Effector memory CD8-positive, alpha-beta T cell (primary cell): ENCODE results near the gene MOCOS.

Source experiments
- ATAC-seq: fragments of 150-1000 bp; cut with Tn5 transposase; replicated peaks from 2 replicates; pipeline ENCODE4 v1.10.0; 2021; ENCODE audit warnings: mild to moderate bottlenecking, moderate library complexity
- DNase-seq, 3 experiments: peaks; one replicate each; pipeline ENCODE4 v3.0.0; 2021
- H3K27ac Mint-ChIP-seq, 2 donors: one replicate each; pipeline ENCODE4 v1.8.0; 2022; ENCODE audit warnings: mild to moderate bottlenecking in 2 of 2, mixed read lengths in 2 of 2, moderate library complexity in 2 of 2
- H3K27me3 Mint-ChIP-seq, 2 donors: one replicate each; pipeline ENCODE4 v1.8.0; 2022; ENCODE audit warnings: mixed read lengths in 2 of 2
- H3K36me3 Mint-ChIP-seq: one replicate; pipeline ENCODE4 v1.8.0; 2022; ENCODE audit warnings: mild to moderate bottlenecking, moderate library complexity, mixed read lengths; ENCODE audit not compliant: insufficient read depth
- H3K4me1 Mint-ChIP-seq, 2 donors: one replicate each; pipeline ENCODE4 v1.8.0; 2022; ENCODE audit warnings: low read depth in 2 of 2, mixed read lengths in 2 of 2
- H3K4me3 Mint-ChIP-seq, 2 donors: one replicate each; pipeline ENCODE4 v1.8.0; 2022; ENCODE audit warnings: mild to moderate bottlenecking in 2 of 2, mixed read lengths in 2 of 2, moderate library complexity in 2 of 2
- H3K9me3 Mint-ChIP-seq, 2 donors: one replicate each; pipeline ENCODE4 v1.8.0; 2022; ENCODE audit warnings: mixed read lengths in 2 of 2

The MOCOS gene

GRCh38 chr18:36299015-36299414, 111.7 kb downstream of the MOCOS start:
- Mint-ChIP-seq H3K4me3 (no peak overlapping the region), H3K27me3 (peaks cover 34 to 51% of the 10 kb centered on the region in 2 donors), H3K36me3 (no peaks in the 10 kb centered on the region), H3K27ac (no peak overlapping the region), H3K9me3 (no peaks in the 10 kb centered on the region), H3K4me1 (no peaks in the 10 kb centered on the region)
- DNase-seq (no peak), ATAC-seq (no peak)

GRCh38 chr18:36300211-36300610, 112.9 kb downstream of the MOCOS start:
- no peak overlapping the region for H3K27ac Mint-ChIP-seq
- no peaks in the 10 kb centered on the region for H3K36me3 Mint-ChIP-seq
- no peak for ATAC-seq
- no peaks in the 10 kb centered on the region for H3K9me3 Mint-ChIP-seq
- peaks cover 34 to 63% of the 10 kb centered on the region in 2 donors for H3K27me3 Mint-ChIP-seq
- H3K4me1 Mint-ChIP-seq: peaks cover 0 to under 1% of the 10 kb centered on the region in 2 donors
- no peak overlapping the region for H3K4me3 Mint-ChIP-seq
- DNase-seq: no peak

GRCh38 chr18:36301884-36302283, 114.6 kb downstream of the MOCOS start:
- Mint-ChIP-seq H3K9me3 (no peaks in the 10 kb centered on the region), H3K36me3 (no peaks in the 10 kb centered on the region), H3K27me3 (peaks cover 49 to 79% of the 10 kb centered on the region in 2 donors), H3K4me3 (no peak overlapping the region), H3K4me1 (peaks cover 0 to 4% of the 10 kb centered on the region in 2 donors), H3K27ac (no peak overlapping the region)
- DNase-seq (no peak), ATAC-seq (no peak)

- no peak for DNase-seq
- Mint-ChIP-seq H3K4me1 (peaks cover 0 to 4% of the 10 kb centered on the region in 2 donors), H3K4me3 (no peak overlapping the region), H3K9me3 (no peaks in the 10 kb centered on the region), H3K27ac (no peak overlapping the region), H3K36me3 (no peaks in the 10 kb centered on the region), H3K27me3 (peaks cover 49 to 87% of the 10 kb centered on the region in 2 donors)
- ATAC-seq: no peak
Observed at GRCh38 chr18:36302676-36303075, 115.4 kb downstream of the MOCOS start.

- no peaks in the 10 kb centered on the region for H3K36me3 Mint-ChIP-seq
- peaks cover 49 to 91% of the 10 kb centered on the region in 2 donors for H3K27me3 Mint-ChIP-seq
- no peak overlapping the region for H3K27ac Mint-ChIP-seq
- H3K4me1 Mint-ChIP-seq: peaks cover 0 to 4% of the 10 kb centered on the region in 2 donors
- DNase-seq (no peak), ATAC-seq (no peak)
- no peaks in the 10 kb centered on the region for H3K9me3 Mint-ChIP-seq
- H3K4me3 Mint-ChIP-seq: no peak overlapping the region
Observed at GRCh38 chr18:36303211-36303844, 116.0 kb downstream of the MOCOS start.

GRCh38 chr18:36304723-36305122, 117.4 kb downstream of the MOCOS start:
- Mint-ChIP-seq H3K9me3 (no peaks in the 10 kb centered on the region), H3K4me3 (no peak overlapping the region), H3K27ac (no peak overlapping the region), H3K4me1 (peaks cover 0 to 4% of the 10 kb centered on the region in 2 donors), H3K27me3 (peaks cover 47 to 92% of the 10 kb centered on the region in 2 donors), H3K36me3 (no peaks in the 10 kb centered on the region)
- ATAC-seq (no peak), DNase-seq (no peak)

- no peaks in the 10 kb centered on the region for H3K9me3 Mint-ChIP-seq
- no peak for DNase-seq
- peaks cover 0 to 4% of the 10 kb centered on the region in 2 donors for H3K4me1 Mint-ChIP-seq
- H3K27me3 Mint-ChIP-seq: peaks cover 43 to 91% of the 10 kb centered on the region in 2 donors
- no peaks in the 10 kb centered on the region for H3K36me3 Mint-ChIP-seq
- H3K27ac Mint-ChIP-seq: no peak overlapping the region
- H3K4me3 Mint-ChIP-seq: no peak overlapping the region
- no peak for ATAC-seq
Observed at GRCh38 chr18:36305375-36305774, 118.1 kb downstream of the MOCOS start.

GRCh38 chr18:36307513-36307912, 120.2 kb downstream of the MOCOS start:
- DNase-seq: no peak

GRCh38 chr18:36308711-36309435, 121.6 kb downstream of the MOCOS start:
- no peak for ATAC-seq

More at GRCh38 chr18:36307513-36307912, 120.2 kb downstream of the MOCOS start:
- Mint-ChIP-seq H3K27ac (no peak overlapping the region), H3K27me3 (peaks cover 48 to 93% of the 10 kb centered on the region in 2 donors), H3K9me3 (no peaks in the 10 kb centered on the region), H3K36me3 (no peaks in the 10 kb centered on the region), H3K4me1 (peaks cover 0 to 4% of the 10 kb centered on the region in 2 donors), H3K4me3 (no peak overlapping the region)
- no peak for ATAC-seq

GRCh38 chr18:36309436-36310391, 122.4 kb downstream of the MOCOS start:
- Mint-ChIP-seq H3K27me3 (peaks cover 40 to 87% of the 10 kb centered on the region in 2 donors), H3K36me3 (no peaks in the 10 kb centered on the region), H3K9me3 (no peaks in the 10 kb centered on the region), H3K4me1 (peaks cover 0 to 4% of the 10 kb centered on the region in 2 donors), H3K27ac (no peak overlapping the region), H3K4me3 (no peak overlapping the region)
- no peak for ATAC-seq
- no peak for DNase-seq

More at GRCh38 chr18:36308711-36309435, 121.6 kb downstream of the MOCOS start:
- H3K9me3 Mint-ChIP-seq: no peaks in the 10 kb centered on the region
- H3K36me3 Mint-ChIP-seq: no peaks in the 10 kb centered on the region
- H3K4me3 Mint-ChIP-seq: no peak overlapping the region
- no peak for DNase-seq
- H3K4me1 Mint-ChIP-seq: peaks cover 0 to 4% of the 10 kb centered on the region in 2 donors
- no peak overlapping the region for H3K27ac Mint-ChIP-seq
- peaks cover 40 to 93% of the 10 kb centered on the region in 2 donors for H3K27me3 Mint-ChIP-seq

GRCh38 chr18:36311026-36311570, 123.8 kb downstream of the MOCOS start:
- peaks cover 31 to 74% of the 10 kb centered on the region in 2 donors for H3K27me3 Mint-ChIP-seq
- H3K27ac Mint-ChIP-seq: no peak overlapping the region
- DNase-seq: no peak
- no peaks in the 10 kb centered on the region for H3K4me1 Mint-ChIP-seq
- ATAC-seq: no peak
- H3K36me3 Mint-ChIP-seq: no peaks in the 10 kb centered on the region
- H3K9me3 Mint-ChIP-seq: no peaks in the 10 kb centered on the region
- H3K4me3 Mint-ChIP-seq: no peak overlapping the region

GRCh38 chr18:36312806-36313395, 125.6 kb downstream of the MOCOS start:
- no peaks in the 10 kb centered on the region for H3K9me3 Mint-ChIP-seq
- H3K27me3 Mint-ChIP-seq: peaks cover 25 to 57% of the 10 kb centered on the region in 2 donors
- H3K4me3 Mint-ChIP-seq: no peak overlapping the region
- ATAC-seq (no peak), DNase-seq (no peak)
- H3K27ac Mint-ChIP-seq: no peak overlapping the region
- H3K36me3 Mint-ChIP-seq: no peaks in the 10 kb centered on the region
- H3K4me1 Mint-ChIP-seq: no peaks in the 10 kb centered on the region

- DNase-seq: no peak
- peaks cover 5 to 10% of the 10 kb centered on the region in 2 donors for H3K9me3 Mint-ChIP-seq
- no peak overlapping the region for H3K4me3 Mint-ChIP-seq
- no peak overlapping the region for H3K27ac Mint-ChIP-seq
- H3K27me3 Mint-ChIP-seq: peaks cover 32 to 57% of the 10 kb centered on the region in 2 donors
- H3K4me1 Mint-ChIP-seq: no peaks in the 10 kb centered on the region
- ATAC-seq: no peak
- peaks cover 2% of the 10 kb centered on the region for H3K36me3 Mint-ChIP-seq
Observed at GRCh38 chr18:36314098-36314497, 126.8 kb downstream of the MOCOS start.
